ENCODE results near the gene NEU1.

The NEU1 gene

DNA sequence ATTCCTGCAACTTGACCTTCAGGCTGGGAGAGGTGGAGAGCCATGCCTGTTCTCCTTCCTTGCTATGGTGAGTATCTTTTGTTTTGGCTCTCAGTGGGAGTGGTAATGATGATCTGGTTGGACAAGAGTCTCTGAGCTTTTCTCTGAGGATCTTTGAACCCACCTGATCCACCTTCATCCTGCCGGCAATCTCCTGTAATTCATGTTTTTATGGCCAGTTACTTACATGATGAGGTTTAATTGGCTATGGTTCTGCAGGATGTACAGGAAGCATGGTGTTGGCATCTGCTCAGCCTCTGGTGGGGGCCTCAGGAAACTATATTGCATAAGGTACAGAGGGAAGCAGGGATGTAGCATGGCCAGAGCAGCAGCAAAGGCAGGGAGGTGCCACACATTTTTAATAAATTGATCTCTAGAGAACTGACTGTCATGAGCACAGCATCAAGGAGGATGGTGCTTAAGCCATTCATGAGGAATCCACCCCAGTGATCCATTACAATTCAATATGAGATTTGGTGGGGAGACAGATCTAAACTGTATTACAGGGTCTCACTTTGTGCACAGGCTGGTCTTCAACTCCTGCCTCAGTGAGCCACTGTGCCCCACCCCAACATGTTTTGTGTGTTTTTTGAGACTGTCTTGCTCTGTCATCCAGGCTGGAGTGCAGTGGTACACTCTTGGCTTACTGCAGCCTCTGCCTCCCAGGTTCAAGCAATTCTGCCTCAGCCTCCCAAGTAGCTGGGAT, 25.1 kb downstream of the NEU1 start:
- H3K9me3 ChIP-seq (ENCODE audit: control extremely low read depth in 1 of 5, control insufficient read depth in 4 of 5, insufficient read depth in 2 of 5, low read depth in 1 of 5, low read length in 4 of 5) = no peaks in the 10 kb centered on the region
- H3K4me1 ChIP-seq (ENCODE audit: control extremely low read depth in 1 of 4, control insufficient read depth in 4 of 4, insufficient read depth in 4 of 4, low read length in 3 of 4) = peaks cover 27 to 53% (median 50%) of the 10 kb centered on the region in 4 experiments
- H3K4me3 ChIP-seq (ENCODE audit: control insufficient read depth in 1 of 7, extremely low read depth in 1 of 7, insufficient read depth in 4 of 7, low read depth in 2 of 7, low read length in 6 of 7) = peak overlapping the region in 6 of 7 experiments; percentile 57 to 99 (median 89)
- WGBS (ENCODE audit: insufficient coverage) = no CpG with 5 or more reads among the region's 1 CpG
- POLR2A ChIA-PET = interaction anchor here (1.2 to 3.5 kb wide), 3 partner anchors 11 to 25 kb away, joined by 3 to 18 read pairs (median 9); partner anchors contain the start of genes HSPA1B and NEU1
- H3K27me3 ChIP-seq (replicated peaks in 2 of 5; ENCODE audit: control insufficient read depth in 4 of 5, insufficient read depth in 5 of 5, low read length in 4 of 5) = no peaks in the 10 kb centered on the region
- peaks cover 10 to 47% (median 35%) of the 10 kb centered on the region in 4 experiments for H3K36me3 ChIP-seq (ENCODE audit: control insufficient read depth in 4 of 4, insufficient read depth in 4 of 4, low read length in 3 of 4)
- H3K27ac ChIP-seq (ENCODE audit: insufficient read depth in 1 of 2, low read depth in 1 of 2, low read length in 2 of 2, poor library complexity in 1 of 2, severe bottlenecking in 2 of 2) = peak overlapping the region; percentile 98 to 99
- CTCF ChIA-PET = interaction anchor here (0.8 to 2.4 kb wide), 10 partner anchors 10 to 158 kb away, joined by 3 to 7 read pairs (median 4); partner anchors contain the start of gene LSM2
- peak in 1 of 3 donors; percentile 38 for DNase-seq

DNA sequence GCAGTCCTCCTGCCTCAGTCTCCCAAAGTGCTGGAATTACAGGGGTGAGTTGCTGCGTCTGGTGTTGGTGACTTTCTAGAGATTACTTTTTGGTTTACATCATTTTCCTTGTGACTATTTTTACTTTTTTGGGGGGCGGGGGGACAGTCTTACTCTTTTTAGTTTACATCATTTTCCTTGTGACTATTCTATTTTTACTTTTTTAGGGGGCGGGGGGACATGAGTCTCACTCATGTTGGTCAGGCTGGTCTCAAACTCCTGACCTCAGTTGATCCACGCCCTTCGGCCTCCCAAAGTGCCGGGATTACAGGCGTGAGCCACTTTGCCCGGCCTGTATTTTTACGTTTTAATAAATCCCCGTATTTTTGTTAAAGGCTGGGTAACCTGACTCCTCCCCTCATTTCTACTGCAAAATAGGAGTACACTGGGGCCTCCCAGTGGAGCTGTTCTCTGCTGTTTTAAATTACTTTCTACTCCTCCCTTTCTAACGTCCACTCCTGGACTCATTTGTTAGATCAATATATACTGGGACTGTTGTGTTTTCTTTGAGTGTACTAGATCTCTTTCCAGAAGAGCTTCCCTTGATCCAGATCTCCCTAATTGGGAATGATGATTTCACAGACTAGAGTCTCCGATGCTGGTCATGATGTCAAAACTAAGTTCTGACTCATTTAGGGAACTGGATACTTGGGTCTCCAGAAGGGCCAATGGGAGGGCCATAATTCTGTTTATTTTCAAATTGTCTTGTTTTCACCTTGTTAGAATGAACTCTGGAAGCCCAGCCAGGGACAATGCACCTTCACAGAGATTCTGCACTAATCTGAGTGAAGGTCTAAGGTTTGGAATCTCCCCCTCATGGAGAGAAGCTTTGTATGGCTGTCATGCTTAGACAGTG, 25.9 kb downstream of the NEU1 start:
- CTCF ChIA-PET = interaction anchor here (0.6 to 2.4 kb wide), 7 partner anchors 11 to 155 kb away, joined by 3 to 7 read pairs (median 4); partner anchors contain the start of gene LSM2
- Histone ChIP-seq H3K4me3 (ENCODE audit: control insufficient read depth in 1 of 7, extremely low read depth in 1 of 7, insufficient read depth in 4 of 7, low read depth in 2 of 7, low read length in 6 of 7) (peak overlapping the region in 6 of 7 experiments; percentile 58 to 99 (median 89)), H3K9me3 (ENCODE audit: control extremely low read depth in 1 of 5, control insufficient read depth in 4 of 5, insufficient read depth in 2 of 5, low read depth in 1 of 5, low read length in 4 of 5) (no peaks in the 10 kb centered on the region), H3K4me1 (ENCODE audit: control extremely low read depth in 1 of 4, control insufficient read depth in 4 of 4, insufficient read depth in 4 of 4, low read length in 3 of 4) (peaks cover 27 to 58% (median 51%) of the 10 kb centered on the region in 4 experiments), H3K27ac (ENCODE audit: insufficient read depth in 1 of 2, low read depth in 1 of 2, low read length in 2 of 2, poor library complexity in 1 of 2, severe bottlenecking in 2 of 2) (peak overlapping the region; percentile 98 to 99), H3K36me3 (ENCODE audit: control insufficient read depth in 4 of 4, insufficient read depth in 4 of 4, low read length in 3 of 4) (peaks cover 10 to 47% (median 34%) of the 10 kb centered on the region in 4 experiments), H3K27me3 (replicated peaks in 2 of 5; ENCODE audit: control insufficient read depth in 4 of 5, insufficient read depth in 5 of 5, low read length in 4 of 5) (no peaks in the 10 kb centered on the region)
- DNase-seq = peak in 2 of 3 donors; percentile 52 to 58
- WGBS (ENCODE audit: insufficient coverage) = 30% methylated on average over 9 of the region's 12 CpGs
- POLR2A ChIA-PET = interaction anchor here (1.2 to 3.5 kb wide), 3 partner anchors 10 to 26 kb away, joined by 3 to 18 read pairs (median 9); partner anchors contain the start of genes HSPA1B and NEU1

DNA sequence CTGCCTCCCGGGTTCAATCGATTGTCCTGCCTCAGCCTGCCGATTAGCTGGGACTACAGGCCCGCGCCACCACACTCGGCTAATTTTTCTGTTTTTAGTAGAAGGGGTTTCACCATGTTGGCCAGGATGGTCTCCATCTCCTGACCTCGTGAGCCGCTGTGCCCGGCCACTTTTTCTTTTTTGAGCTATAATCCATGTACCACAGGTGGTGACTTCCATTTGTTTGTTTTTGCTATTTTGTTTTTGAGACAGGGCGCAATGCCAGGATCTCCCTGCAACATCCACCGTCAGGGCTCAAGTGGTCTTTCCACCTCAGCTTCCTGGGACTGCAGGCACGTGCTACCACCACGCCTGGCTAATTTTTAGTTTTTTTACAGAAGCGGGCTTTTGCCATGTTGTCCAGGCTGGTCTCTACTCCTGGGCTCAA, 26.6 kb downstream of the NEU1 start:
- CTCF ChIA-PET = interaction anchor here (0.6 to 2.4 kb wide), 4 partner anchors 12 to 111 kb away, joined by 3 to 7 read pairs (median 4); partner anchors contain the start of gene LSM2
- H3K4me1 ChIP-seq (ENCODE audit: control extremely low read depth in 1 of 4, control insufficient read depth in 4 of 4, insufficient read depth in 4 of 4, low read length in 3 of 4) = peaks cover 31 to 65% (median 56%) of the 10 kb centered on the region in 4 experiments
- 27% methylated on average over 14 of the region's 14 CpGs for WGBS (ENCODE audit: insufficient coverage)

GRCh38 chr6:31834367-31835250, 28.0 kb downstream of the NEU1 start:
- ChIA-PET POLR2A (interaction anchor here (0.6 to 3.5 kb wide), 4 partner anchors 22 to 48 kb away, joined by 5 to 18 read pairs (median 6); partner anchors contain the start of gene NEU1), CTCF (interaction anchor here (0.5 to 2.4 kb wide), 5 partner anchors 13 to 123 kb away, joined by 3 to 10 read pairs (median 4); no protein-coding TSS in a partner anchor)
- peak; percentile 80 to 86 (median 82) for DNase-seq
- 0% methylated on average over 49 of the region's 59 CpGs for WGBS (ENCODE audit: insufficient coverage)
- H3K4me3 ChIP-seq (ENCODE audit: control insufficient read depth in 1 of 7, extremely low read depth in 1 of 7, insufficient read depth in 4 of 7, low read depth in 2 of 7, low read length in 6 of 7) = peak overlapping the region; percentile 72 to 99 (median 92)
- no peaks in the 10 kb centered on the region for H3K9me3 ChIP-seq (ENCODE audit: control extremely low read depth in 1 of 5, control insufficient read depth in 4 of 5, insufficient read depth in 2 of 5, low read depth in 1 of 5, low read length in 4 of 5)
- no peaks in the 10 kb centered on the region for H3K27me3 ChIP-seq (replicated peaks in 2 of 5; ENCODE audit: control insufficient read depth in 4 of 5, insufficient read depth in 5 of 5, low read length in 4 of 5)
- peak overlapping the region; percentile 98 to 99 for H3K27ac ChIP-seq (ENCODE audit: insufficient read depth in 1 of 2, low read depth in 1 of 2, low read length in 2 of 2, poor library complexity in 1 of 2, severe bottlenecking in 2 of 2)
- H3K36me3 ChIP-seq (ENCODE audit: control insufficient read depth in 4 of 4, insufficient read depth in 4 of 4, low read length in 3 of 4) = peaks cover 8 to 38% (median 20%) of the 10 kb centered on the region in 4 experiments
- peaks cover 36 to 70% (median 61%) of the 10 kb centered on the region in 4 experiments for H3K4me1 ChIP-seq (ENCODE audit: control extremely low read depth in 1 of 4, control insufficient read depth in 4 of 4, insufficient read depth in 4 of 4, low read length in 3 of 4)

More for the DNA sequence above, 26.6 kb downstream of the NEU1 start:
- no peaks in the 10 kb centered on the region for H3K27me3 ChIP-seq (replicated peaks in 2 of 5; ENCODE audit: control insufficient read depth in 4 of 5, insufficient read depth in 5 of 5, low read length in 4 of 5)
- no peak for DNase-seq
- peak overlapping the region; percentile 98 to 99 for H3K27ac ChIP-seq (ENCODE audit: insufficient read depth in 1 of 2, low read depth in 1 of 2, low read length in 2 of 2, poor library complexity in 1 of 2, severe bottlenecking in 2 of 2)
- peaks cover 10 to 47% (median 31%) of the 10 kb centered on the region in 4 experiments for H3K36me3 ChIP-seq (ENCODE audit: control insufficient read depth in 4 of 4, insufficient read depth in 4 of 4, low read length in 3 of 4)
- peak overlapping the region; percentile 13 to 99 (median 85) for H3K4me3 ChIP-seq (ENCODE audit: control insufficient read depth in 1 of 7, extremely low read depth in 1 of 7, insufficient read depth in 4 of 7, low read depth in 2 of 7, low read length in 6 of 7)
- POLR2A ChIA-PET = interaction anchor here (0.6 to 3.5 kb wide), 2 partner anchors 27 to 135 kb away, joined by 3 to 18 read pairs; partner anchors contain the start of gene NEU1
- no peaks in the 10 kb centered on the region for H3K9me3 ChIP-seq (ENCODE audit: control extremely low read depth in 1 of 5, control insufficient read depth in 4 of 5, insufficient read depth in 2 of 5, low read depth in 1 of 5, low read length in 4 of 5)

GRCh38 chr6:31831350-31832215, 31.0 kb downstream of the NEU1 start:
- Histone ChIP-seq H3K4me1 (ENCODE audit: control extremely low read depth in 1 of 4, control insufficient read depth in 4 of 4, insufficient read depth in 4 of 4, low read length in 3 of 4) (peaks cover 27 to 51% (median 41%) of the 10 kb centered on the region in 4 experiments), H3K36me3 (ENCODE audit: control insufficient read depth in 4 of 4, insufficient read depth in 4 of 4, low read length in 3 of 4) (peaks cover 0 to 7% (median 0%) of the 10 kb centered on the region in 4 experiments), H3K9me3 (ENCODE audit: control extremely low read depth in 1 of 5, control insufficient read depth in 4 of 5, insufficient read depth in 2 of 5, low read depth in 1 of 5, low read length in 4 of 5) (no peaks in the 10 kb centered on the region), H3K27ac (ENCODE audit: insufficient read depth in 1 of 2, low read depth in 1 of 2, low read length in 2 of 2, poor library complexity in 1 of 2, severe bottlenecking in 2 of 2) (peak overlapping the region in 1 of 2 experiments; percentile 89), H3K4me3 (ENCODE audit: control insufficient read depth in 1 of 7, extremely low read depth in 1 of 7, insufficient read depth in 4 of 7, low read depth in 2 of 7, low read length in 6 of 7) (peak overlapping the region in 5 of 7 experiments; percentile 68 to 85 (median 77)), H3K27me3 (replicated peaks in 2 of 5; ENCODE audit: control insufficient read depth in 4 of 5, insufficient read depth in 5 of 5, low read length in 4 of 5) (no peaks in the 10 kb centered on the region)
- peak in 1 of 3 donors; percentile 36 for DNase-seq
- POLR2A ChIA-PET = interaction anchor here (0.6 to 3.3 kb wide), 4 partner anchors 41 to 363 kb away, joined by 4 to 12 read pairs (median 6); partner anchors contain the start of genes DDAH2 and MPIG6B
- CTCF ChIA-PET = interaction anchor here (0.7 to 2.9 kb wide), 23 partner anchors 12 to 283 kb away, joined by 3 to 13 read pairs (median 4); partner anchors contain the start of genes ABHD16A, CLIC1, DDAH2 and VARS1
- 89% methylated on average over 9 of the region's 15 CpGs for WGBS (ENCODE audit: insufficient coverage)

Measured in common myeloid progenitor, CD34-positive (primary cell).